HepG2 (cell line): Measurements from ENCODE around the gene FAM169A. TPM values are rescaled to one million over a fixed set of nuclear protein-coding genes. Genes with fewer than 3 reads are reported as not detected.
A peak's percentile ranks its signal among the peaks of the same experiment; 100 is the strongest.

Experiments
- GABPB1 ChIP-seq: IDR thresholded peaks from 2 replicates; pipeline ENCODE4 v1.6.1; 2016; ENCODE audit warnings: mild to moderate bottlenecking, missing genetic modification reagents, moderate library complexity, missing compliant biosample characterization
- HMG20A ChIP-seq: IDR thresholded peaks from 2 replicates; pipeline ENCODE4 v1.6.1; 2016; ENCODE audit warnings: borderline replicate concordance
- JUND ChIP-seq: sonication (generic); formaldehyde crosslinking; IDR thresholded peaks from 2 replicates; pipeline ENCODE4 v1.8.0; 2022; ENCODE audit warnings: mild to moderate bottlenecking, missing genetic modification reagents
- MAFG ChIP-seq: sonication (generic); formaldehyde crosslinking; IDR thresholded peaks from 2 replicates; pipeline ENCODE4 v1.5.1; 2020; ENCODE audit warnings: mild to moderate bottlenecking, missing genetic modification reagents
- NBN ChIP-seq: fragments of 450-650 bp; conservative IDR thresholded peaks from 2 replicates; pipeline ENCODE4 v1.6.1; 2017
- PHF5A ChIP-seq: IDR thresholded peaks from one replicate; pipeline ENCODE4 v1.6.1; 2018; ENCODE audit warnings: low read depth, missing genetic modification reagents; ENCODE audit not compliant: unreplicated experiment
- REPIN1 ChIP-seq: sonication (generic); formaldehyde crosslinking; IDR thresholded peaks from 2 replicates; pipeline ENCODE4 v1.8.0; 2022; ENCODE audit warnings: missing genetic modification reagents, low read depth, mild to moderate bottlenecking, borderline replicate concordance
- SSRP1 ChIP-seq: IDR thresholded peaks from 2 replicates; pipeline ENCODE4 v1.6.1; 2016; ENCODE audit warnings: control low read depth
- TARDBP ChIP-seq: sonication (generic); formaldehyde crosslinking; IDR thresholded peaks from 2 replicates; pipeline ENCODE4 v1.8.0; 2022; ENCODE audit warnings: mild to moderate bottlenecking, missing genetic modification reagents
- ZNF24 ChIP-seq: fragments of 450-650 bp; IDR thresholded peaks from 2 replicates; pipeline ENCODE4 v1.6.1; 2017; ENCODE audit warnings: antibody characterized with exemption, mild to moderate bottlenecking
- ZNF33B ChIP-seq: sonication (generic); formaldehyde crosslinking; IDR thresholded peaks from 2 replicates; pipeline ENCODE4 v1.5.1; 2020; ENCODE audit warnings: mild to moderate bottlenecking, missing genetic modification reagents
- ZNF431 ChIP-seq: sonication (generic); formaldehyde crosslinking; IDR thresholded peaks from 2 replicates; pipeline ENCODE4 v1.9.0; 2022; ENCODE audit warnings: missing genetic modification reagents, low read depth, mild to moderate bottlenecking, borderline replicate concordance
- polyA plus RNA-seq, 8 experiments: library from polyadenylated mRNA; depleted of rRNA in 3 of 8; stranded (reverse) in 7 of 8; unstranded in 1 of 8; fragments of >200 nt; fragmentation: Illumina TruSeq in 4 of 8; extraction: Trizol in 4 of 8; gene quantifications; 2 replicates each; pipeline versions ENCODE4 v1.2.1 to v1.2.3, GENCODE V29; 2011 to 2016; ENCODE audit warnings: low read depth in 4 of 8, missing spikeins in 1 of 8, mixed read lengths in 1 of 8; ENCODE audit not compliant: insufficient read depth in 1 of 8
- total RNA-seq, 5 experiments: library from RNA; depleted of rRNA; stranded (reverse); fragments of >200 nt; fragmentation: Illumina TruSeq; extraction: Trizol; gene quantifications; 2 replicates each; pipeline ENCODE4 v1.2.3, GENCODE V29; 2016; ENCODE audit warnings: low read depth in 1 of 5
- TF ChIP-seq, protein P1 (sequence below): sonication (generic); formaldehyde crosslinking; IDR thresholded peaks from 2 replicates; pipeline ENCODE4 v1.4.0; 2020; ENCODE audit warnings: mild to moderate bottlenecking, missing genetic modification reagents
- TF ChIP-seq, protein P2 (sequence below): IDR thresholded peaks from 2 replicates; pipeline ENCODE4 v1.6.1; 2016; ENCODE audit warnings: missing compliant biosample characterization, missing genetic modification reagents, borderline replicate concordance
- TF ChIP-seq, protein P3 (sequence below): sonication (generic); formaldehyde crosslinking; IDR thresholded peaks from 2 replicates; pipeline ENCODE4 v1.5.1; 2020; ENCODE audit warnings: missing genetic modification reagents, mild to moderate bottlenecking, borderline replicate concordance
- TF ChIP-seq, protein P4 (sequence below): IDR thresholded peaks from 2 replicates; pipeline ENCODE4 v1.6.1; 2018; ENCODE audit warnings: missing genetic modification reagents
- TF ChIP-seq, protein P5 (sequence below): sonication (generic); formaldehyde crosslinking; IDR thresholded peaks from 2 replicates; pipeline ENCODE4 v1.4.0; 2020; ENCODE audit warnings: mild to moderate bottlenecking, low read depth, missing genetic modification reagents
- TF ChIP-seq, protein P6 (sequence below): sonication (generic); formaldehyde crosslinking; IDR thresholded peaks from 2 replicates; pipeline ENCODE4 v1.5.1; 2020; ENCODE audit warnings: mild to moderate bottlenecking, missing genetic modification reagents, moderate library complexity

Gene FAM169A
- total and polyA plus RNA-seq, 2 of the 13 experiments (the other 11 are each of a cell fraction or from before 2014, with no cell fraction given), result 21.1 to 110 TPM

DNA sequence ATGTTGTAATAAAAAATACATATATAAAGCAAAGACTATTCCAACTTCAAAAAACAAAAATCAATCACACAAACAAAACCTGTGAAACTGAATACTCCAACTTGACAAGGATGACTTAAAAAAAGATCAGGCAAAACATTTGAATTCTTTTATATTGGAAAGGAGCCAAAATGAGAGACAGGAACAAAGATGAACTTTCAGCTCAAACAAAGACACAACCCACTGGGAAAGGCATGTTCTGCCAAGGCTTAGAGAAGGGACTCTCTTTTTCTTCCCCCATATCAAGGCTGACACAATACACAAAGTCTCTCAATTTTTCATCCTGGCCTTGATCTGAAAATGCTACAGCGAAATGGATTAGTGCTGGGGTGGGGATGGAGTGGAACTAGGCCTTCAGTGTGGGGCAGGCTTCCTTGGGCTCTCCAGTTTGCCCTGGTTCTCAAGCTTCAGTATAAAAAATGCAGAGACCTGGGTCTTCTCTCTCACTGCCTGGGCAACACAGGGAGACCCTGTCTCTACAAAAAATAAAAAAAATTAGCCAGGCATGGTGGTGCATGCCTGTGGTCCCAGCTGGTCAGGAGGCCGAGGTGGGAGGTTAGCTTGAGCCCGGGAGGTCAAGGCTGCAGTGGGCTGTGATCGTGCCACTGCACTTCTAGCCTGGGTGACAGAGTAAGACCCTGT, 11.6 kb upstream of the FAM169A start (continued):
- TF ChIP-seq, protein P1, sequence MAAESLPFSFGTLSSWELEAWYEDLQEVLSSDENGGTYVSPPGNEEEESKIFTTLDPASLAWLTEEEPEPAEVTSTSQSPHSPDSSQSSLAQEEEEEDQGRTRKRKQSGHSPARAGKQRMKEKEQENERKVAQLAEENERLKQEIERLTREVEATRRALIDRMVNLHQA (CRISPR knock-in tag), result no peak
- TF ChIP-seq JUND, result no peak
- TF ChIP-seq ZNF33B, result no peak
- no peak for TF ChIP-seq ZNF431 (CRISPR knock-in tag)
- peak; percentile 34; the same call in 1 of the 2 replicates for TF ChIP-seq GABPB1 (CRISPR knock-in tag)
- TF ChIP-seq ZNF24, result no peak
- TF ChIP-seq, protein P2, sequence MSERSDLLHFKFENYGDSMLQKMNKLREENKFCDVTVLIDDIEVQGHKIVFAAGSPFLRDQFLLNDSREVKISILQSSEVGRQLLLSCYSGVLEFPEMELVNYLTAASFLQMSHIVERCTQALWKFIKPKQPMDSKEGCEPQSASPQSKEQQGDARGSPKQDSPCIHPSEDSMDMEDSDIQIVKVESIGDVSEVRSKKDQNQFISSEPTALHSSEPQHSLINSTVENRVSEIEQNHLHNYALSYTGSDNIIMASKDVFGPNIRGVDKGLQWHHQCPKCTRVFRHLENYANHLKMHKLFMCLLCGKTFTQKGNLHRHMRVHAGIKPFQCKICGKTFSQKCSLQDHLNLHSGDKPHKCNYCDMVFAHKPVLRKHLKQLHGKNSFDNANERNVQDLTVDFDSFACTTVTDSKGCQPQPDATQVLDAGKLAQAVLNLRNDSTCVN (CRISPR knock-in tag), result no peak; the same call in 1 of the 2 replicates
- no peak for TF ChIP-seq MAFG (CRISPR knock-in tag)
- peak; percentile 3; the same call in 1 of the 2 replicates for TF ChIP-seq REPIN1 (CRISPR knock-in tag)
- no peak for TF ChIP-seq NBN
- TF ChIP-seq, protein P3, sequence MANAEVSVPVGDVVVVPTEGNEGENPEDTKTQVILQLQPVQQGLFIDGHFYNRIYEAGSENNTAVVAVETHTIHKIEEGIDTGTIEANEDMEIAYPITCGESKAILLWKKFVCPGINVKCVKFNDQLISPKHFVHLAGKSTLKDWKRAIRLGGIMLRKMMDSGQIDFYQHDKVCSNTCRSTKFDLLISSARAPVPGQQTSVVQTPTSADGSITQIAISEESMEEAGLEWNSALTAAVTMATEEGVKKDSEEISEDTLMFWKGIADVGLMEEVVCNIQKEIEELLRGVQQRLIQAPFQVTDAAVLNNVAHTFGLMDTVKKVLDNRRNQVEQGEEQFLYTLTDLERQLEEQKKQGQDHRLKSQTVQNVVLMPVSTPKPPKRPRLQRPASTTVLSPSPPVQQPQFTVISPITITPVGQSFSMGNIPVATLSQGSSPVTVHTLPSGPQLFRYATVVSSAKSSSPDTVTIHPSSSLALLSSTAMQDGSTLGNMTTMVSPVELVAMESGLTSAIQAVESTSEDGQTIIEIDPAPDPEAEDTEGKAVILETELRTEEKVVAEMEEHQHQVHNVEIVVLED (CRISPR knock-in tag), result no peak
- TF ChIP-seq, protein P4, sequence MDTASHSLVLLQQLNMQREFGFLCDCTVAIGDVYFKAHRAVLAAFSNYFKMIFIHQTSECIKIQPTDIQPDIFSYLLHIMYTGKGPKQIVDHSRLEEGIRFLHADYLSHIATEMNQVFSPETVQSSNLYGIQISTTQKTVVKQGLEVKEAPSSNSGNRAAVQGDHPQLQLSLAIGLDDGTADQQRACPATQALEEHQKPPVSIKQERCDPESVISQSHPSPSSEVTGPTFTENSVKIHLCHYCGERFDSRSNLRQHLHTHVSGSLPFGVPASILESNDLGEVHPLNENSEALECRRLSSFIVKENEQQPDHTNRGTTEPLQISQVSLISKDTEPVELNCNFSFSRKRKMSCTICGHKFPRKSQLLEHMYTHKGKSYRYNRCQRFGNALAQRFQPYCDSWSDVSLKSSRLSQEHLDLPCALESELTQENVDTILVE (CRISPR knock-in tag), result peak; percentile 17; the same call in 1 of the 2 replicates
- TF ChIP-seq, protein P5, sequence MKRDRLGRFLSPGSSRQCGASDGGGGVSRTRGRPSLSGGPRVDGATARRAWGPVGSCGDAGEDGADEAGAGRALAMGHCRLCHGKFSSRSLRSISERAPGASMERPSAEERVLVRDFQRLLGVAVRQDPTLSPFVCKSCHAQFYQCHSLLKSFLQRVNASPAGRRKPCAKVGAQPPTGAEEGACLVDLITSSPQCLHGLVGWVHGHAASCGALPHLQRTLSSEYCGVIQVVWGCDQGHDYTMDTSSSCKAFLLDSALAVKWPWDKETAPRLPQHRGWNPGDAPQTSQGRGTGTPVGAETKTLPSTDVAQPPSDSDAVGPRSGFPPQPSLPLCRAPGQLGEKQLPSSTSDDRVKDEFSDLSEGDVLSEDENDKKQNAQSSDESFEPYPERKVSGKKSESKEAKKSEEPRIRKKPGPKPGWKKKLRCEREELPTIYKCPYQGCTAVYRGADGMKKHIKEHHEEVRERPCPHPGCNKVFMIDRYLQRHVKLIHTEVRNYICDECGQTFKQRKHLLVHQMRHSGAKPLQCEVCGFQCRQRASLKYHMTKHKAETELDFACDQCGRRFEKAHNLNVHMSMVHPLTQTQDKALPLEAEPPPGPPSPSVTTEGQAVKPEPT, result no peak
- no peak; the same call in 1 of the 2 replicates for TF ChIP-seq TARDBP (CRISPR knock-in tag)
- TF ChIP-seq HMG20A (CRISPR knock-in tag), result peak; percentile 65; the same call in 1 of the 2 replicates
- TF ChIP-seq PHF5A, result no peak
- TF ChIP-seq SSRP1 (CRISPR knock-in tag), result no peak
- TF ChIP-seq, protein P6, sequence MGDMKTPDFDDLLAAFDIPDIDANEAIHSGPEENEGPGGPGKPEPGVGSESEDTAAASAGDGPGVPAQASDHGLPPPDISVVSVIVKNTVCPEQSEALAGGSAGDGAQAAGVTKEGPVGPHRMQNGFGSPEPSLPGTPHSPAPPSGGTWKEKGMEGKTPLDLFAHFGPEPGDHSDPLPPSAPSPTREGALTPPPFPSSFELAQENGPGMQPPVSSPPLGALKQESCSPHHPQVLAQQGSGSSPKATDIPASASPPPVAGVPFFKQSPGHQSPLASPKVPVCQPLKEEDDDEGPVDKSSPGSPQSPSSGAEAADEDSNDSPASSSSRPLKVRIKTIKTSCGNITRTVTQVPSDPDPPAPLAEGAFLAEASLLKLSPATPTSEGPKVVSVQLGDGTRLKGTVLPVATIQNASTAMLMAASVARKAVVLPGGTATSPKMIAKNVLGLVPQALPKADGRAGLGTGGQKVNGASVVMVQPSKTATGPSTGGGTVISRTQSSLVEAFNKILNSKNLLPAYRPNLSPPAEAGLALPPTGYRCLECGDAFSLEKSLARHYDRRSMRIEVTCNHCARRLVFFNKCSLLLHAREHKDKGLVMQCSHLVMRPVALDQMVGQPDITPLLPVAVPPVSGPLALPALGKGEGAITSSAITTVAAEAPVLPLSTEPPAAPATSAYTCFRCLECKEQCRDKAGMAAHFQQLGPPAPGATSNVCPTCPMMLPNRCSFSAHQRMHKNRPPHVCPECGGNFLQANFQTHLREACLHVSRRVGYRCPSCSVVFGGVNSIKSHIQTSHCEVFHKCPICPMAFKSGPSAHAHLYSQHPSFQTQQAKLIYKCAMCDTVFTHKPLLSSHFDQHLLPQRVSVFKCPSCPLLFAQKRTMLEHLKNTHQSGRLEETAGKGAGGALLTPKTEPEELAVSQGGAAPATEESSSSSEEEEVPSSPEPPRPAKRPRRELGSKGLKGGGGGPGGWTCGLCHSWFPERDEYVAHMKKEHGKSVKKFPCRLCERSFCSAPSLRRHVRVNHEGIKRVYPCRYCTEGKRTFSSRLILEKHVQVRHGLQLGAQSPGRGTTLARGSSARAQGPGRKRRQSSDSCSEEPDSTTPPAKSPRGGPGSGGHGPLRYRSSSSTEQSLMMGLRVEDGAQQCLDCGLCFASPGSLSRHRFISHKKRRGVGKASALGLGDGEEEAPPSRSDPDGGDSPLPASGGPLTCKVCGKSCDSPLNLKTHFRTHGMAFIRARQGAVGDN (CRISPR knock-in tag), result peak; percentile 71
